ENCODE measurements around the gene ABCB9. TPM values are rescaled to one million over a fixed set of nuclear protein-coding genes. Genes with fewer than 3 reads are reported as not detected.

Gene ABCB9
- total RNA-seq, 1 experiment from 2014 or later: 4.6 TPM

DNA sequence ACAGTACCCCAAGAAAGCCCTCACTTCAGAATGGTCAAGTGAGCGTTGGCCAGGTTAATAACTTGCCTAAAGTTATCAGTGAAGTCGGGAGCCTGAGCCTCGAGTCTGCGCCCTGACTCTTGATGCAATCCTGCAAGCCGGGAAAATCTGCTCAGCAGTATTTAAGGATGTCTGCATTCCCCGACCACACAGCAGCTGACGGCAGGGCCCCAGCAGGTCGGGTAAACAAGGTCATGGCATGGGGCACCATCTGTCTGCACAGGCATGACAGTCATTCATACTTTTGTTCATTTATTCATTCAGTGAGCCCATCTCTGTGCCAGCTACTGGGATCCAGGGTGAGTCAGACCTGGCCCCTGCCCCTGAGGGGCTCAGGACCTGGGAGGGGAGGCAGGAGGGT is 11.1 kb downstream of the ABCB9 start:
- Histone ChIP-seq H3T11ph (ENCODE audit: low read length) (no peak overlapping the region), H2AK5ac (ENCODE audit: insufficient read length, low read length) (no peak overlapping the region), H3K4me2 (ENCODE audit: insufficient read depth, insufficient read length, low read length) (no peak overlapping the region), H3K27ac (ENCODE audit: insufficient read length, low read depth, low read length) (no peak overlapping the region), H3K9ac (ENCODE audit: extremely low read depth, insufficient read length, low read length) (no peak overlapping the region), H3K14ac (ENCODE audit: insufficient read depth, low read length) (no peak overlapping the region), H3K79me2 (ENCODE audit: insufficient read depth, low read length) (no peaks in the 10 kb centered on the region), H3K4ac (ENCODE audit: low read depth, low read length) (no peak overlapping the region), H2AFZ (ENCODE audit: low read length) (no peak overlapping the region), H3K27me3 (ENCODE audit: insufficient read depth, low read length) (no peaks in the 10 kb centered on the region), H3K79me1 (ENCODE audit: insufficient read depth, low read depth, low read length, poor library complexity, severe bottlenecking) (no peaks in the 10 kb centered on the region), H4K8ac (replicated peaks; ENCODE audit: insufficient read length, low read depth, low read length) (no peak overlapping the region), H2BK20ac (ENCODE audit: low read depth, low read length, poor library complexity, severe bottlenecking) (no peak overlapping the region), H3K18ac (ENCODE audit: insufficient read length, low read depth, low read length) (no peak overlapping the region), H2BK5ac (ENCODE audit: insufficient read length, low read length) (no peak overlapping the region), H4K20me1 (ENCODE audit: control insufficient read depth, insufficient read depth, insufficient read length) (no peaks in the 10 kb centered on the region), H3K9me3 (ENCODE audit: control insufficient read depth, low read depth, low read length) (no peaks in the 10 kb centered on the region), H3K23ac (ENCODE audit: insufficient read length, low read depth, low read length) (no peak overlapping the region), H4K5ac (ENCODE audit: insufficient read length, low read depth, low read length) (no peak overlapping the region), H4K91ac (ENCODE audit: insufficient read length, low read depth, low read length) (no peak overlapping the region), H2BK12ac (ENCODE audit: insufficient read length, low read depth, low read length) (no peak overlapping the region), H2BK15ac (ENCODE audit: low read depth, low read length) (no peak overlapping the region), H3K56ac (ENCODE audit: insufficient read length, low read depth, low read length) (no peak overlapping the region), H3K23me2 (ENCODE audit: insufficient read length, low read depth, low read length, poor library complexity, severe bottlenecking) (no peaks in the 10 kb centered on the region), H3K4me1 (ENCODE audit: insufficient read depth, low read length) (no peaks in the 10 kb centered on the region), H2BK120ac (ENCODE audit: low read depth, low read length, poor library complexity, severe bottlenecking) (no peak overlapping the region)
- Mint-ChIP-seq H3K27ac (no peak overlapping the region), H3K27me3 (ENCODE audit: low read depth) (peaks cover 31% of the 10 kb centered on the region), H3K4me1 (no peaks in the 10 kb centered on the region; a peak in 1 of 4 replicates), H3K9me3 (no peaks in the 10 kb centered on the region), H3K4me3 (no peak overlapping the region), H3K36me3 (ENCODE audit: insufficient read depth in 1 of 3, low read depth in 3 of 3) (0 out of 7 replicates have a peak, but pooled peaks cover 0 to 2% (median 0%) of the 10 kb centered on the region in 3 experiments)
- TF ChIP-seq, protein P1, sequence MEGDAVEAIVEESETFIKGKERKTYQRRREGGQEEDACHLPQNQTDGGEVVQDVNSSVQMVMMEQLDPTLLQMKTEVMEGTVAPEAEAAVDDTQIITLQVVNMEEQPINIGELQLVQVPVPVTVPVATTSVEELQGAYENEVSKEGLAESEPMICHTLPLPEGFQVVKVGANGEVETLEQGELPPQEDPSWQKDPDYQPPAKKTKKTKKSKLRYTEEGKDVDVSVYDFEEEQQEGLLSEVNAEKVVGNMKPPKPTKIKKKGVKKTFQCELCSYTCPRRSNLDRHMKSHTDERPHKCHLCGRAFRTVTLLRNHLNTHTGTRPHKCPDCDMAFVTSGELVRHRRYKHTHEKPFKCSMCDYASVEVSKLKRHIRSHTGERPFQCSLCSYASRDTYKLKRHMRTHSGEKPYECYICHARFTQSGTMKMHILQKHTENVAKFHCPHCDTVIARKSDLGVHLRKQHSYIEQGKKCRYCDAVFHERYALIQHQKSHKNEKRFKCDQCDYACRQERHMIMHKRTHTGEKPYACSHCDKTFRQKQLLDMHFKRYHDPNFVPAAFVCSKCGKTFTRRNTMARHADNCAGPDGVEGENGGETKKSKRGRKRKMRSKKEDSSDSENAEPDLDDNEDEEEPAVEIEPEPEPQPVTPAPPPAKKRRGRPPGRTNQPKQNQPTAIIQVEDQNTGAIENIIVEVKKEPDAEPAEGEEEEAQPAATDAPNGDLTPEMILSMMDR (conservative IDR thresholded peaks at IDR 0.05): no peak
- no CpG with 5 or more reads among the region's 8 CpGs for whole genome bisulfite sequencing (ENCODE audit: extremely low coverage, insufficient read length, low lambda C conversion rate)
- no peak for DNase-seq
